ENCODE data around the gene DCDC2B. TPM values are rescaled to one million over a fixed set of nuclear protein-coding genes. Genes with fewer than 3 reads are reported as not detected.

The DCDC2B gene
- total RNA-seq, 2 experiments from 2014 or later: 0.14 TPM; not detected in 1

- peak overlapping the region; percentile 68 for H3K4me3 Mint-ChIP-seq
- Histone ChIP-seq H3K9me3 (ENCODE audit: control insufficient read depth in 1 of 2, insufficient read depth in 1 of 2, low read length in 2 of 2) (no peaks in the 10 kb centered on the region), H3K27ac (ENCODE audit: low read depth in 1 of 2, low read length in 2 of 2) (peak overlapping the region; percentile 32 to 69), H3K4me1 (ENCODE audit: insufficient read depth, low read length) (peaks cover 96% of the 10 kb centered on the region), H3K27me3 (ENCODE audit: control insufficient read depth in 1 of 2, insufficient read depth in 2 of 2, low read length in 2 of 2) (no peaks in the 10 kb centered on the region), H3K36me3 (ENCODE audit: insufficient read depth, low read length) (peaks cover 50% of the 10 kb centered on the region), H3K4me3 (ENCODE audit: low read length) (peak overlapping the region; percentile 24)
- peaks cover 51% of the 10 kb centered on the region for H3K4me1 Mint-ChIP-seq (ENCODE audit: low read depth)
- peak overlapping the region; percentile 88 for H3K27ac Mint-ChIP-seq
- DNase-seq (peak in 4 of 14 experiments; percentile 41 to 52 (median 48)), ATAC-seq (ENCODE audit: poor library complexity) (peak; percentile 71)
- no peaks in the 10 kb centered on the region for H3K9me3 Mint-ChIP-seq
- POLR2A ChIA-PET: interaction anchor here (0.9 to 20.9 kb wide), 4 partner anchors 10 to 33 kb away, joined by 3 to 543 read pairs (median 4); partner anchors contain the start of genes FAM167B and LCK
- no peak for TF ChIP-seq CTCF (IDR thresholded peaks at IDR 0.05)
- peaks cover 42% of the 10 kb centered on the region for H3K36me3 Mint-ChIP-seq (ENCODE audit: low read depth)
- intact Hi-C loops (cut with DNase I, micrococcal nuclease): loop anchor here (1.0 to 5.0 kb wide), 2 partner anchors 13 to 69 kb away; no protein-coding TSS in a partner anchor
- CTCF ChIA-PET: interaction anchor here (7.5 kb wide), 1 partner anchor 15 kb away, joined by 40 read pairs; no protein-coding TSS in a partner anchor
- H3K27me3 Mint-ChIP-seq: no peaks in the 10 kb centered on the region
Measured at GRCh38 chr1:32263744-32264143, 54.9 kb downstream of the DCDC2B start.

Other genes starting within 250 kb of the DCDC2B start
- 10 to 100 TPM; 91.6 to 94.2 TPM for gene KHDRBS1, start 195.2 kb upstream of the DCDC2B start, total RNA-seq
- 1 to 10 TPM; 7.2 to 7.9 TPM for gene TMEM39B, start 136.2 kb upstream of the DCDC2B start, total RNA-seq
- gene KPNA6, start 101.0 kb upstream of the DCDC2B start, total RNA-seq: 10 to 100 TPM; 47.1 to 47.8 TPM
- 1 to 10 TPM; 6.3 to 6.4 TPM for gene TXLNA, start 29.4 kb upstream of the DCDC2B start, total RNA-seq
- gene CCDC28B, start 8.5 kb upstream of the DCDC2B start, total RNA-seq: 1 to 10 TPM; 4.0 to 5.7 TPM
- gene IQCC, start 3.4 kb upstream of the DCDC2B start, total RNA-seq: 1 to 10 TPM; 2.4 to 3.2 TPM
- gene TMEM234, start 13.3 kb downstream of the DCDC2B start, total RNA-seq: 10 to 100 TPM; 11.5 to 12.8 TPM
- 100 to 1,000 TPM; 103 to 110 TPM for gene EIF3I, start 13.3 kb downstream of the DCDC2B start, total RNA-seq
- gene FAM167B, start 38.1 kb downstream of the DCDC2B start, total RNA-seq: under 1 TPM; 0.38 to 0.45 TPM
- 100 to 1,000 TPM; 187 to 188 TPM for gene LCK, start 42.2 kb downstream of the DCDC2B start, total RNA-seq
- gene HDAC1, start 83.0 kb downstream of the DCDC2B start, total RNA-seq: 10 to 100 TPM; 56.9 to 61.0 TPM
- 10 to 100 TPM; 23.4 to 23.6 TPM for gene MARCKSL1, start 127.1 kb downstream of the DCDC2B start, total RNA-seq
- gene FAM229A, start 153.4 kb downstream of the DCDC2B start, total RNA-seq: 10 to 100 TPM; 38.0 to 38.6 TPM
- gene TSSK3, start 153.4 kb downstream of the DCDC2B start, total RNA-seq: under 1 TPM in 1 of 2 experiments, not detected in 1; 0.98 TPM
- 100 to 1,000 TPM; 186 to 190 TPM for gene BSDC1, start 185.4 kb downstream of the DCDC2B start, total RNA-seq

Data from CD4-positive, alpha-beta T cell (primary cell).